Esophagus squamous epithelium (tissue), 4 donors: Measurements from ENCODE around the gene CCER1.

Experiments
- CTCF ChIP-seq, 6 experiments: fragments of 450-650 bp in 4 of 6; fragments of 200-600 bp in 2 of 6; sonication (generic) in 2 of 6; IDR thresholded peaks; one replicate each; pipeline ENCODE4 v1.5.1; 2016 to 2019; ENCODE audit warnings: antibody characterized with exemption in 6 of 6, mild to moderate bottlenecking in 4 of 6, moderate library complexity in 4 of 6
- POLR2A ChIP-seq, 4 donors: fragments of 450-650 bp; IDR thresholded peaks; one replicate each; pipeline ENCODE4 v1.6.1; 2017; ENCODE audit warnings: antibody characterized with exemption in 4 of 4, mild to moderate bottlenecking in 4 of 4, moderate library complexity in 3 of 4

GRCh38 chr12:91003737-91004136 lies 48.8 kb upstream of the CCER1 start:
- TF ChIP-seq POLR2A (IDR thresholded peaks at IDR 0.05) (no peak), CTCF (IDR thresholded peaks at IDR 0.05) (no peak)
